HG03520 (cell line): Measurements from ENCODE around the gene FNTB.
A peak's percentile ranks its signal among the peaks of the same experiment; 100 is the strongest.

Experiments used
- ATAC-seq: cut with Tn5 transposase; IDR thresholded peaks from one replicate; pipeline ENCODE4 v1.9.1; 2021; ENCODE audit warnings: mild to moderate bottlenecking, moderate library complexity; ENCODE audit not compliant: unreplicated experiment

The FNTB gene

GRCh38 chr14:64986648-64987437 is at the start of gene FNTB:
Gene FNTB, plus strand, starts transcription at chr14:64986895. Its CDS starts 59 bp downstream, at chr14:64986954.
- ATAC-seq = peak; percentile 95

- no peak for ATAC-seq
Observed at GRCh38 chr14:64937171-64937820, 49.4 kb upstream of the FNTB start.

- ATAC-seq = no peak
Observed at GRCh38 chr14:64937821-64938193, 48.9 kb upstream of the FNTB start.

- ATAC-seq = no peak
Observed at GRCh38 chr14:64938972-64939816, 47.5 kb upstream of the FNTB start.

- no peak for ATAC-seq
Observed at GRCh38 chr14:64939817-64940190, 46.9 kb upstream of the FNTB start.

GRCh38 chr14:64940336-64940910 is 46.3 kb upstream of the FNTB start:
- no peak for ATAC-seq

- no peak for ATAC-seq
Observed at GRCh38 chr14:64942531-64943111, 44.1 kb upstream of the FNTB start, which contains the start of gene GPX2. Gene GPX2, minus strand, starts transcription at chr14:64942745. Its CDS starts 19 bp downstream, at chr14:64942726.

GRCh38 chr14:64943556-64943955 is 43.1 kb upstream of the FNTB start:
- no peak for ATAC-seq

GRCh38 chr14:64944041-64944440 is 42.7 kb upstream of the FNTB start:
- ATAC-seq = no peak

- ATAC-seq = no peak
Observed at GRCh38 chr14:64944861-64945260, 41.8 kb upstream of the FNTB start.

GRCh38 chr14:64945431-64946178 is 41.1 kb upstream of the FNTB start:
- ATAC-seq = no peak

- ATAC-seq = no peak
Observed at GRCh38 chr14:64946310-64947045, 40.2 kb upstream of the FNTB start.

- ATAC-seq = no peak
Observed at GRCh38 chr14:64947710-64948611, 38.7 kb upstream of the FNTB start.

GRCh38 chr14:64948612-64949210 is 38.0 kb upstream of the FNTB start:
- ATAC-seq = no peak

- no peak for ATAC-seq
Observed at GRCh38 chr14:64950889-64951288, 35.8 kb upstream of the FNTB start.

GRCh38 chr14:64951291-64951690 is 35.4 kb upstream of the FNTB start:
- ATAC-seq = no peak

GRCh38 chr14:64951724-64952123 is 35.0 kb upstream of the FNTB start:
- ATAC-seq = no peak
